ENCODE data around the gene SKI.
"Not testable (repeated sequence)": the region's sequence is repeated elsewhere in the genome, so short reads cannot be mapped to it uniquely, and the experiment has no call there.

Gene SKI

DNA sequence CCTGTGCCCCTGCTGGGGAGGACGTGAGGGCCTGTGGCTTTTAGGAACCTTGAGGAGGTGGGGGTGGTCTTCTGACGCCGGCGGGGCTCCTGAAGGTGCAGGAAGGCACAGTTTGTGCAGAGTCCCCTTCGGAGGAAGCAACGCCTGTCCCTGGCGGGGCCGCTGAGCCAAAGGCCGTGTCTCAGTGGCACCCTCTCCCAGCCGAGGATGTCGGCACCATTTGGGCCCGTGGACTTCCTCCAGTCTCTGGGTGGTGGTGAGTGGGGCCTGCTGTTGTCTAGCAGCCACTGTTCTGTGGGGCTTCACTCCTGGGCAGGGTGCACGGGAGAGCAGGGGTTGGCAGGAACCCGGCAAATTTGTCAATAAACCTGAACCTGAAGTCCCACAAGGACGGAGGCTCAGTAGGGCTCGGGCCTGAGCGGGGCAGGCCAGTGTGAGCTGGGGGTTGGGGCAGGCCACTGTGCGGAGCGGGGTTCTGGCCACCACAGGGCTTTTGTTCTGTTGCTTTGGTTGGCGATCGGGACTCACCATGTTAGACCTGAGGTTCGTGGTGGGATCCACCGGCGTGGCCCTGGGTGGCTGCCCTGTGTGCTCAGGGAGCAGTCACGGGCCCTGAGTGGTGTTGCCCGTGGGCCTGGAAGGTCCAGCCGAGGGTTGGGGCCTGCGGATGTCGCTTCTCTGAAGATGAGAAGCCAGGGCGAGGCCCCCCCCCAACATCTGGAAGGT lies 64.8 kb downstream of the SKI start:
- no peak overlapping the region for H3K4me3 ChIP-seq (ENCODE audit: extremely low read depth, insufficient read depth, low read length, poor library complexity, severe bottlenecking)
- H3K4me1 ChIP-seq (ENCODE audit: control insufficient read depth, insufficient read depth, low read length, poor library complexity, severe bottlenecking): peaks cover 8% of the 10 kb centered on the region
- peaks cover 54% of the 10 kb centered on the region for H3K36me3 ChIP-seq (ENCODE audit: control insufficient read depth, insufficient read depth, low read length)
- no peak overlapping the region for H3K27ac ChIP-seq (ENCODE audit: low read depth, low read length, severe bottlenecking)
- 94 to 97% methylated on average over 28 to 30 of the region's 30 CpGs for WGBS, 2 experiments (ENCODE audit: insufficient coverage in 2 of 2)
- no peaks in the 10 kb centered on the region for H3K9me3 ChIP-seq (ENCODE audit: control insufficient read depth, low read length)

DNA sequence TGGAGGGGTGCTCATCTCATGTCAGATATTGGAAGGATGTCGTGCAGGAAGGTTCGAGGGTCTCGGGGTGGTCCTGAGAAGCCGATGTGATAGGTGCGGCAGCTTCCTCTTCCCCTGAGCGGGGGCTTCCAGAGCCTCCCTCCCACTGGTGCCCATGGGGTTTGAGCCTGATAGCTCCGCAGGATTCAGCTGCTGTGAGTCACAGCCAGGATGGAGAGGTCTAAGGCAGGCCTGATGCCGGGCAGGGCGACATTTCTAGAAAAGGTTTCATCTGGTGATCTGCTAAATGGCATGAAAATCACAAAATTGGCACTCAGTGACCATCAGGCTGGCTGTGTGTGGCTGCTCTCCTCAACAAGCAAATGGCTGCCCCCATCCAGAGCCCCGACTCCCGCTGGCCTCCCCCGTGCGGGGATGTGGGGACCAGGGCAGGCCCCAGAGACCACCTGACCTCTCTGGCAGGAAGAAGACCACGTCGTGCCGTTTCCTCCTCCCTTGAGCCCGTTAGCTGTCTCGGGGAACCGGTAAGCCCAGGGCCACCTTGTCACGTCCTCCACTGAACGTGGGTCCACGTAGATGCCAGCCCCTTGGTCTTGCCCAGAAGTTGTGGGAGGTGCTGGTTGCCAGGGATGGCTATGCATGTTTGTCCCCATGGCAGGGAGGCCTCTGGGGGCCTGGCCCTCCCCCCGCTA lies 66.1 kb downstream of the SKI start:
- H3K27ac ChIP-seq (ENCODE audit: low read depth, low read length, severe bottlenecking): no peak overlapping the region
- 99% methylated on average over 19 to 22 of the region's 23 CpGs for WGBS, 2 experiments (ENCODE audit: insufficient coverage in 2 of 2)
- peaks cover 8% of the 10 kb centered on the region for H3K4me1 ChIP-seq (ENCODE audit: control insufficient read depth, insufficient read depth, low read length, poor library complexity, severe bottlenecking)
- no peak overlapping the region for H3K4me3 ChIP-seq (ENCODE audit: extremely low read depth, insufficient read depth, low read length, poor library complexity, severe bottlenecking)
- no peaks in the 10 kb centered on the region for H3K9me3 ChIP-seq (ENCODE audit: control insufficient read depth, low read length)
- H3K36me3 ChIP-seq (ENCODE audit: control insufficient read depth, insufficient read depth, low read length): peaks cover 58% of the 10 kb centered on the region

DNA sequence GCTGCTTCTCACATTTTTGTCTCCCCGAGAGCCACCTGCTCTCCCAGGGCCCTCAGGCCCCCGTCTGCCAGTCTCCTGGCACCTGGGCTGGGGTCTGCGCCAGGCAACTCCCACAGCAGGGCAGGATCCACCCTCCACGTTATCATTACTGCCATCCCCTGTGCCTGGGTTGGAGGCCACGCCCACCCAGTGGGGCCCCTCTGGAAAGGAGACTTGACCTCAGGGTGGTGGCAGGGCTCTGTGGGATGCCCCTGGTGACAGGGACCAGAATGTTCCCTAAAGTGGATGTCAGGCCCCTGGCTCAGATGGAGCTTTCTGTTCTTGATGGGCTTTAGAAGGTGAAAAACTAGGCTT lies 66.6 kb downstream of the SKI start:
- H3K4me1 ChIP-seq (ENCODE audit: control insufficient read depth, insufficient read depth, low read length, poor library complexity, severe bottlenecking): peaks cover 11% of the 10 kb centered on the region
- no peaks in the 10 kb centered on the region for H3K9me3 ChIP-seq (ENCODE audit: control insufficient read depth, low read length)
- H3K4me3 ChIP-seq (ENCODE audit: extremely low read depth, insufficient read depth, low read length, poor library complexity, severe bottlenecking): no peak overlapping the region
- 92 to 95% methylated on average over 4 to 5 of the region's 5 CpGs for WGBS, 2 experiments (ENCODE audit: insufficient coverage in 2 of 2)
- no peak overlapping the region for H3K27ac ChIP-seq (ENCODE audit: low read depth, low read length, severe bottlenecking)
- peaks cover 58% of the 10 kb centered on the region for H3K36me3 ChIP-seq (ENCODE audit: control insufficient read depth, insufficient read depth, low read length)

DNA sequence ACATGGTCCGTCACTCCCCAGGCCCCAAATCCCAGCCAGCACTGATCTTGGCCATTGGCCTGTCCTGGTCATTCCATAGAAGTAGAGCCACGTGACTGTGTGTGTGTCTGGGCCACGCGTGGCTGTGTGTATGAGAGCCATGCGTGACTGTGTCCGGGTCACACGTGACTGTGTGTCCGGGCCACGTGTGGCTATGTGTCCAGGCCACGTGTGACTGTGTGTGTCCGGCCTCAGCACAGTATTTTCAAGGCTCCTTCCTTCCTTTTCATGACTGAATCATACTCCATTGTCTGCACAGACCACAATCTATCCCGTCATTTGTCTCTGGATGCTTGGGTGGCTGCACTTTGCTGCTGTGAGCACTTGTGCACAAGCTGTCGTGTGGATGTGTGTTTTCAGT lies 67.4 kb downstream of the SKI start:
- 95 to 98% methylated on average over 13 of the region's 13 CpGs for WGBS, 2 experiments (ENCODE audit: insufficient coverage in 2 of 2)

DNA sequence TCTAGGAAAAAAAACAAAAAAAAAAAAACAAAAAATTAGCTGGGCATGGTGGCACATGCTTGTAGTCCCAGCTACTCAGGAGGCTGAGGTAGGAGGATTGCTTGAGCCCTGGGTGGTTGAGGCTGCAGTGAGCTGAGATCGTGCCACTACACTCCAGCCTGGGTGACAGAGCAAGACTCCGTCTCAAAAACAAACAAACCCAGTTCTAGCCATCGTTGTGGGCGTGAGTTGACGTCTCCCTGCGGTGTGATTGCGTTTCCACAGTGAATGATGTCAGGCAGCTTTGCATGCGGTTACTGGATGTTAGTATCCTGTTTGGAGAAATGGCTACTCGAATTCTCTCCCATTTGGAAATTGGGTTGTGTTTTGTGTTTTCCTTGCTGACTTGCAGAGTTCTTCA lies 68.1 kb downstream of the SKI start:
- Histone ChIP-seq H3K36me3 (ENCODE audit: control insufficient read depth, insufficient read depth, low read length) (peaks cover 58% of the 10 kb centered on the region), H3K4me1 (ENCODE audit: control insufficient read depth, insufficient read depth, low read length, poor library complexity, severe bottlenecking) (peaks cover 12% of the 10 kb centered on the region), H3K27ac (ENCODE audit: low read depth, low read length, severe bottlenecking) (peak overlapping the region; percentile 29)
- H3K4me3 ChIP-seq (ENCODE audit: extremely low read depth, insufficient read depth, low read length, poor library complexity, severe bottlenecking); H3K9me3 ChIP-seq (ENCODE audit: control insufficient read depth, low read length): not testable (repeated sequence)
- 87 to 93% methylated on average over 4 to 9 of the region's 9 CpGs for WGBS, 2 experiments (ENCODE audit: insufficient coverage in 2 of 2)

More for the DNA sequence above, 67.4 kb downstream of the SKI start:
- H3K36me3 ChIP-seq (ENCODE audit: control insufficient read depth, insufficient read depth, low read length): peaks cover 58% of the 10 kb centered on the region
- peaks cover 14% of the 10 kb centered on the region for H3K4me1 ChIP-seq (ENCODE audit: control insufficient read depth, insufficient read depth, low read length, poor library complexity, severe bottlenecking)
- H3K4me3 ChIP-seq (ENCODE audit: extremely low read depth, insufficient read depth, low read length, poor library complexity, severe bottlenecking): no peak overlapping the region
- no peaks in the 10 kb centered on the region for H3K9me3 ChIP-seq (ENCODE audit: control insufficient read depth, low read length)
- no peak overlapping the region for H3K27ac ChIP-seq (ENCODE audit: low read depth, low read length, severe bottlenecking)

DNA sequence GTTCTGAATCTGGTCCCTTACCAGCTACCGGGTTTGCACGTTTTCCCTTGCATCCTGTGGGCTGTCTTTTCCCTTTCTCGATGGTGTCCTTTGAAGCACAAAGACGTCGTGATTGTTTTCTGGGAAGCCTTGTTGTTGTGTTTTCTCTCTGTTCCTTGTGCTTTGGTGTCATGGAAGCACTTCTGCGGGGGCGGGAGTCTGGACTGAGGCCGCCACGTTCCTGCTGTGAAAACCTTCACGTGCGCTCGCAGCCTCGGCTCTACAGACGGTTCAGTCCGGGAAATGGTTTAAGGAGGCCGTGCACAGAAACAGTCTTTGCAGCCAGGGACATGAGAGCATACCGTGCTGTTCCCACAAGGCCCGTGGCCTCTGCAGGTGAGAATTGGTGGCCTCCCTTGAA lies 68.5 kb downstream of the SKI start:
- Histone ChIP-seq H3K36me3 (ENCODE audit: control insufficient read depth, insufficient read depth, low read length) (peaks cover 60% of the 10 kb centered on the region), H3K4me3 (ENCODE audit: extremely low read depth, insufficient read depth, low read length, poor library complexity, severe bottlenecking) (no peak overlapping the region), H3K4me1 (ENCODE audit: control insufficient read depth, insufficient read depth, low read length, poor library complexity, severe bottlenecking) (peaks cover 12% of the 10 kb centered on the region), H3K27ac (ENCODE audit: low read depth, low read length, severe bottlenecking) (no peak overlapping the region), H3K9me3 (ENCODE audit: control insufficient read depth, low read length) (no peaks in the 10 kb centered on the region)
- WGBS, 2 experiments (ENCODE audit: insufficient coverage in 2 of 2): 88 to 96% methylated on average over 17 to 18 of the region's 18 CpGs

DNA sequence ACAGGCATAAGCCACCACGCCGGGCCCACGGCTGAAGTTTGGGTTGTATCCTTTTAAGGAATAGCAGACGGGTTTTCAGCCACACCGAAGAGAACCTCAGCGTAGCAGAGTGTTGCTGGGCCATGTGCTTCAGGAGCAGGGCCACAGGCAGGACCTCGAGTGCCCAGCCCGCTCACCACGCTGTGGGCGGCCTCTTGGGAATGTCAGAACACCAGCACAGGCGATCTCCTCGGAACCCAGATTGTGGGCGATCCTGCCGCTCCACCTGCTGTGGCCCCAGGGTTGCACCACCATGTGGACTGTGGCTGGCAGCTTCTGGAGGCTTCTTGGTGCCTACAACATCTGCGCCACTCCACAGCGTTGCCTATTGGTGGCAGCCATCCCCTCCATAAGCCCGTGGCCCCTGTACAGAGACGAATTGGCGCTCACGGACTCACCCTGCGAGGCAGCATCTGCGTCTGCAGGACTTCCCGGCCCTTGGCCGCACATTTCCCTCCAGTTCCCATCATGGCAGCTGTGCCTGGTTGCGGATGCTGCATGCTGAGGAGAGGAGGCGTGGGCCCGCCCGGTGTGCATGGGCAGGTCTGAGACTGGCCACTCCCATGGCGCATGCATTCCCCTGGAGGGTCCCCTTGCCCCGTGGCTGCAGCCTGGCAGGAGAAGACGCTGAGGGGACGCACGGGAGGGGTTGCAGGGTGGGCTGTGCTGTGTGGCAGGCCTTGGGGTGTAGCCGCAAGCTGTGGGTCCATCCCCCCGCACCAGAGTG lies 69.3 kb downstream of the SKI start:
- WGBS, 2 experiments (ENCODE audit: insufficient coverage in 2 of 2): 98% methylated on average over 32 to 35 of the region's 35 CpGs
- H3K36me3 ChIP-seq (ENCODE audit: control insufficient read depth, insufficient read depth, low read length): peaks cover 60% of the 10 kb centered on the region
- H3K4me1 ChIP-seq (ENCODE audit: control insufficient read depth, insufficient read depth, low read length, poor library complexity, severe bottlenecking): peaks cover 12% of the 10 kb centered on the region
- H3K9me3 ChIP-seq (ENCODE audit: control insufficient read depth, low read length): no peaks in the 10 kb centered on the region
- no peak overlapping the region for H3K27ac ChIP-seq (ENCODE audit: low read depth, low read length, severe bottlenecking)
- H3K4me3 ChIP-seq (ENCODE audit: extremely low read depth, insufficient read depth, low read length, poor library complexity, severe bottlenecking): no peak overlapping the region

DNA sequence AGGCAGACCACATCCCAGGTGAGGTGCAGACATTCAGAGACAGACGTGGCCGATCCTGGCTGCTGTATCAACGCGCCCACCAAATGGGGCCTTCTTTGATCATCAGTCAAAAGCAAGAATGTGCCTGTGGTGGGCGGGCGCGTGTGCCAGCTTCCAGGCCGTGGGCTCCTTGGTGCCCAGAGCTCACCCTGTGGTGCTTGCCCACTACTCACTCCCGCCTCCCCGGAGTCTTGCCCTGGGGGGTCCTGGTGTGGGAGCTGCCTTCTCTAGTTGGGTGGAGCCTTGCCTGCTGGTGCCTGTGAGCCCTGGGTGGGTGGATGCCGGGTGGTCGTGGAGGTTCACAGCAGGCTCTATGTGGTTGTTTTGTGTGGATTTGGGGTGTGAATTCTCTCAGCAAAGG lies 70.6 kb downstream of the SKI start:
- Histone ChIP-seq H3K27ac (ENCODE audit: low read depth, low read length, severe bottlenecking) (no peak overlapping the region), H3K4me3 (ENCODE audit: extremely low read depth, insufficient read depth, low read length, poor library complexity, severe bottlenecking) (no peak overlapping the region)
- WGBS, 2 experiments (ENCODE audit: insufficient coverage in 2 of 2): 91 to 95% methylated on average over 9 to 11 of the region's 12 CpGs

DNA sequence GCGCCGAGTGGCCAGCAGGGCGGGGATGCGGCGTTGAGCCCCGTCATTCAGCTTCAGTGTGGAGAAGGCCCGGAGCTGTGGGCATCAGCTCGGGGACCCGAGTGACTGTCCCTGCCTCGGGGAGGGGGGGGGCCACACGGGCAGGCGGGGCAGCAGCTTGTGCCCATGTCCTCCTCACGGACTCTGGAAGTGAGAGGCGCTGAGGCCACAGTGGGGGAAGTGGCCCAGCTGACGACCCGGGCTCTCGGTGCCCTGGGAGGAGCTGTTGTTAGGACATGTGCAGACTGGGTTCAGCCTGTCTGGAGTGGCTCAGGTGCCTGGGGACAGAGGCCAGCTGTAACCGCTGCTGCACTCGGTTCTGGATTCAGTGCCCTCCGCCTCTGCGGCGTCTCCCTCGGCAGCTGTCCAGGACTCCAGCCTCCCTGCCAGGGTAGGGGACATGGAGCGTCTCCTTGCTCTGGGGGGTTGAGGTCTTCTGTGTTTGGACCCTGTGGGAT lies 71.1 kb downstream of the SKI start:
- H3K4me1 ChIP-seq (ENCODE audit: control insufficient read depth, insufficient read depth, low read length, poor library complexity, severe bottlenecking): peaks cover 8% of the 10 kb centered on the region
- WGBS, 2 experiments (ENCODE audit: insufficient coverage in 2 of 2): 93 to 95% methylated on average over 12 to 22 of the region's 24 CpGs
- no peaks in the 10 kb centered on the region for H3K9me3 ChIP-seq (ENCODE audit: control insufficient read depth, low read length)
- H3K27ac ChIP-seq (ENCODE audit: low read depth, low read length, severe bottlenecking): no peak overlapping the region
- H3K36me3 ChIP-seq (ENCODE audit: control insufficient read depth, insufficient read depth, low read length): peaks cover 66% of the 10 kb centered on the region
- no peak overlapping the region for H3K4me3 ChIP-seq (ENCODE audit: extremely low read depth, insufficient read depth, low read length, poor library complexity, severe bottlenecking)

More for the DNA sequence above, 70.6 kb downstream of the SKI start:
- Histone ChIP-seq H3K36me3 (ENCODE audit: control insufficient read depth, insufficient read depth, low read length) (peaks cover 68% of the 10 kb centered on the region), H3K9me3 (ENCODE audit: control insufficient read depth, low read length) (no peaks in the 10 kb centered on the region), H3K4me1 (ENCODE audit: control insufficient read depth, insufficient read depth, low read length, poor library complexity, severe bottlenecking) (peaks cover 12% of the 10 kb centered on the region)

DNA sequence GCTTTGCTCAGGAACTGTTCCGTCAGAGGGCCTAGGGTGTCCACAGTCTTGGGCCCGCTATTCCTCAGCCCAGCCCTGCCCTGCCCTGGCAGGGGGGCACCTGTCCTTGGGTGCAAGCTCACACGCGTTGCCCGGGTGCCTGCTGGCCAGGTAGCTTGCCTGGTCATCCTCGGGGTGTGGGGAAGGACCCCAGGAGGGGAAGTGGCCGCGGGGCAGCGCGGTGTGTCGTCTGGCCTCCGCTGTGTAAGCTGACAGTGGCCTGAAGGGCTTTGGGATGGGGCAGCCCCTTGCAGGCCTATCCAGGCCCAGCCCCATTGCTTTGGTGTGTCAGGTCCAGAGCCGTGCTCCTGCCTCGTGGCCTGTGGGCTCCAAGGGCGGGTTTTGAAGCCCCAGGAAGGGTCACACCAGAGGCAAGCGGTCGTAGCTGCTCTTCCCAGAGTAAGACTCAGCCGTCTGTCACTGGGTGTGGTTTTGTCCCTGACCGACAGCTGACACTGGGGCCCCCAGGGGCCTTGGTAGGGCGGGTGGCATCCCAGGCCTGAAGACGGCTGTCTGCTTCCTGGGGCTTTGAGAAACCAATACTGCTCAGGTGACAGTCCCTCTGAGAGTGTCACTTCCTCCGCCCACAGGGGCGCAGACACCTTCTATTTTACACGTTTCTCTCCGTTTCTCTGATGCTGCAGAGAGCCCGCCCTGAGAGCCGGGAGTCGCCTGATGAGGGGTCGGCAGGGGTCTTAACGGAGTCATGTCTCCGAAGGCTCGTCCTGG lies 72.1 kb downstream of the SKI start:
- H3K4me1 ChIP-seq (ENCODE audit: control insufficient read depth, insufficient read depth, low read length, poor library complexity, severe bottlenecking): peaks cover 8% of the 10 kb centered on the region
- H3K36me3 ChIP-seq (ENCODE audit: control insufficient read depth, insufficient read depth, low read length): peaks cover 66% of the 10 kb centered on the region
- H3K4me3 ChIP-seq (ENCODE audit: extremely low read depth, insufficient read depth, low read length, poor library complexity, severe bottlenecking): no peak overlapping the region
- 82 to 90% methylated on average over 30 of the region's 32 CpGs for WGBS, 2 experiments (ENCODE audit: insufficient coverage in 2 of 2)
- no peak overlapping the region for H3K27ac ChIP-seq (ENCODE audit: low read depth, low read length, severe bottlenecking)
- H3K9me3 ChIP-seq (ENCODE audit: control insufficient read depth, low read length): no peaks in the 10 kb centered on the region

Data from mesodermal cell (in vitro differentiated cells).